H1 (cell line): Measurements from ENCODE around the gene RPL39L. TPM values are rescaled to one million over a fixed set of nuclear protein-coding genes. Genes with fewer than 3 reads are reported as not detected.

ENCODE experiments used
- CTCF ChIA-PET: fragments of 300-600 bp; sonication (Branson Sonifier 250); formaldehyde crosslinking; loops from one replicate; lab custom pipeline; 2021; ENCODE audit not compliant: partially characterized antibody; lab: Charles Lee
- POLR2A ChIA-PET: fragments of 300-600 bp; sonication (Branson Sonifier 250); formaldehyde crosslinking; loops from one replicate; lab custom pipeline; 2021; ENCODE audit warnings: inconsistent platforms; ENCODE audit not compliant: partially characterized antibody; lab: Charles Lee
- DNase-seq, 2 experiments: peaks; one replicate each; pipeline versions ENCODE4 v3.0.0 to v3.0.0-alpha.2; 2010 to 2022; ENCODE audit warnings: low spot score in 2 of 2, low read depth in 1 of 2, mixed read lengths in 1 of 2
- FAIRE-seq: peaks from 2 replicates; lab custom pipeline; 2011; peaks lifted over from hg19 to GRCh38; lab: Jason Lieb, UNC
- H2AFZ ChIP-seq: 2 replicates; pipeline ENCODE4 v1.8.1; 2012; ENCODE audit warnings: low read length, inconsistent platforms
- H2AK5ac ChIP-seq: 2 replicates; pipeline ENCODE4 v1.6.1; 2013; ENCODE audit warnings: low read depth, low read length
- H2BK120ac ChIP-seq: replicated peaks from 2 replicates; pipeline ENCODE3; 2013; ENCODE audit warnings: low read depth, low read length, inconsistent platforms
- H2BK12ac ChIP-seq: 2 replicates; pipeline ENCODE4 v1.6.1; 2013; ENCODE audit warnings: low read depth, low read length
- H2BK15ac ChIP-seq: 2 replicates; pipeline ENCODE4 v1.6.1; 2013; ENCODE audit warnings: low read length
- H2BK20ac ChIP-seq: 2 replicates; pipeline ENCODE4 v1.6.1; 2013; ENCODE audit warnings: low read length
- H2BK5ac ChIP-seq: 2 replicates; pipeline ENCODE4 v1.6.1; 2013; ENCODE audit warnings: low read depth, low read length
- H3K14ac ChIP-seq: 2 replicates; pipeline ENCODE4 v1.6.1; 2013; ENCODE audit warnings: inconsistent platforms; ENCODE audit not compliant: insufficient read length
- H3K18ac ChIP-seq: 2 replicates; pipeline ENCODE4 v1.6.1; 2013; ENCODE audit warnings: low read length; ENCODE audit errors: extremely low read depth
- H3K23ac ChIP-seq: 2 replicates; pipeline ENCODE4 v1.6.1; 2013; ENCODE audit warnings: inconsistent platforms; ENCODE audit not compliant: insufficient read length
- H3K23me2 ChIP-seq: 2 replicates; pipeline ENCODE4 v1.6.1; 2013; ENCODE audit warnings: low read depth, low read length
- H3K27ac ChIP-seq: 2 replicates; pipeline ENCODE4 v1.6.1; 2011; ENCODE audit warnings: low read depth, low read length, inconsistent platforms
- H3K27me3 ChIP-seq, 4 experiments: replicated peaks in 1 of 4; 1 replicate in 1 of 4; 2 replicates in 3 of 4; pipeline versions ENCODE4 v1.6.1 to v1.8.1; 2011 to 2013; ENCODE audit warnings: low read length in 3 of 4, mild to moderate bottlenecking in 3 of 4, inconsistent platforms in 2 of 4, mixed read lengths in 2 of 4, moderate library complexity in 1 of 4; ENCODE audit not compliant: control insufficient read depth in 3 of 4, insufficient read depth in 3 of 4; ENCODE audit errors: extremely low read depth in 1 of 4
- H3K36me3 ChIP-seq, 4 experiments: 2 replicates each; pipeline versions ENCODE4 v1.6.1 to v1.8.1; 2011 to 2013; ENCODE audit warnings: mild to moderate bottlenecking in 4 of 4, low read length in 3 of 4, moderate library complexity in 2 of 4, control low read depth in 1 of 4, inconsistent platforms in 1 of 4; ENCODE audit not compliant: insufficient read depth in 4 of 4, control insufficient read depth in 2 of 4
- H3K4ac ChIP-seq: replicated peaks from 2 replicates; pipeline ENCODE3; 2013; ENCODE audit warnings: low read length, low read depth, mixed read lengths, inconsistent platforms; ENCODE audit not compliant: insufficient read length
- H3K4me1 ChIP-seq, 4 experiments: replicated peaks in 1 of 4; 1 replicate in 1 of 4; 2 replicates in 3 of 4; pipeline versions ENCODE4 v1.6.1 to v1.8.1; 2011 to 2013; ENCODE audit warnings: low read length in 3 of 4, inconsistent platforms in 2 of 4, mixed read lengths in 1 of 4; ENCODE audit not compliant: insufficient read depth in 4 of 4, control insufficient read depth in 3 of 4
- H3K4me2 ChIP-seq, 2 experiments: 2 replicates each; pipeline versions ENCODE4 v1.6.1 to v1.8.1; 2011 to 2013; ENCODE audit warnings: low read depth in 2 of 2, low read length in 2 of 2, control low read depth in 1 of 2, inconsistent platforms in 1 of 2, mild to moderate bottlenecking in 1 of 2; ENCODE audit not compliant: insufficient read depth in 1 of 2
- H3K4me3 ChIP-seq, 4 experiments: fragments of 200-600, 300-600 bp in 1 of 4; sonication (generic), shearing (Covaris generic), sonication (Bioruptor Twin) in 1 of 4; 2 replicates each; pipeline versions ENCODE4 v1.5.1 to v1.8.1; 2011 to 2016; ENCODE audit warnings: low read length in 4 of 4, low read depth in 3 of 4, control low read depth in 2 of 4, inconsistent platforms in 2 of 4, mild to moderate bottlenecking in 2 of 4, mixed read lengths in 1 of 4, moderate library complexity in 1 of 4; ENCODE audit not compliant: insufficient read depth in 2 of 4; ENCODE audit errors: extremely low read depth in 1 of 4
- H3K56ac ChIP-seq: replicated peaks from 2 replicates; pipeline ENCODE3; 2013; ENCODE audit warnings: low read depth, mild to moderate bottlenecking, mixed read lengths, low read length, inconsistent platforms; ENCODE audit not compliant: insufficient read length
- H3K79me1 ChIP-seq: 2 replicates; pipeline ENCODE4 v1.6.1; 2013; ENCODE audit warnings: low read depth, low read length, control low read depth
- H3K79me2 ChIP-seq, 2 experiments: 2 replicates each; pipeline versions ENCODE4 v1.6.1 to v1.8.1; 2012 to 2013; ENCODE audit warnings: low read length in 2 of 2, mild to moderate bottlenecking in 2 of 2, inconsistent platforms in 1 of 2; ENCODE audit not compliant: insufficient read depth in 2 of 2, control insufficient read depth in 1 of 2
- H3K9ac ChIP-seq, 4 experiments: replicated peaks in 1 of 4; 1 replicate in 1 of 4; 2 replicates in 3 of 4; pipeline versions ENCODE4 v1.6.1 to v1.8.1; 2011 to 2013; ENCODE audit warnings: low read depth in 3 of 4, low read length in 3 of 4, control low read depth in 2 of 4, mild to moderate bottlenecking in 2 of 4, moderate library complexity in 2 of 4, inconsistent platforms in 1 of 4; ENCODE audit errors: extremely low read depth in 1 of 4
- H3K9me3 ChIP-seq, 2 experiments: 2 replicates each; pipeline versions ENCODE4 v1.6.1 to v1.8.1; 2012 to 2013; ENCODE audit warnings: mild to moderate bottlenecking in 2 of 2, moderate library complexity in 2 of 2, control low read depth in 1 of 2, inconsistent platforms in 1 of 2, low read depth in 1 of 2, low read length in 1 of 2, mixed read lengths in 1 of 2; ENCODE audit not compliant: insufficient read depth in 2 of 2
- H4K20me1 ChIP-seq, 2 experiments: replicated peaks in 1 of 2; 2 replicates each; pipeline versions ENCODE3 to v1.8.1; 2011 to 2013; ENCODE audit warnings: inconsistent platforms in 2 of 2, low read length in 2 of 2, mild to moderate bottlenecking in 1 of 2; ENCODE audit not compliant: insufficient read depth in 2 of 2, control insufficient read depth in 1 of 2
- H4K5ac ChIP-seq: 2 replicates; pipeline ENCODE4 v1.6.1; 2013; ENCODE audit warnings: low read length, low read depth, mixed read lengths, inconsistent platforms; ENCODE audit not compliant: insufficient read length
- H4K8ac ChIP-seq: 2 replicates; pipeline ENCODE4 v1.8.0; 2013; ENCODE audit warnings: mild to moderate bottlenecking, moderate library complexity, low read length, inconsistent platforms; ENCODE audit not compliant: insufficient read depth; ENCODE audit errors: extremely low read depth
- H4K91ac ChIP-seq: replicated peaks from 2 replicates; pipeline ENCODE3; 2013; ENCODE audit warnings: low read length, mixed read lengths, inconsistent platforms; ENCODE audit not compliant: insufficient read length
- EGR1 ChIP-seq: IDR thresholded peaks from 2 replicates; pipeline ENCODE4 v1.6.1; 2011; ENCODE audit warnings: low read depth, low read length, borderline replicate concordance
- RAD21 ChIP-seq, 2 experiments: IDR thresholded peaks in 1 of 2; conservative IDR thresholded peaks in 1 of 2; 2 replicates each; pipeline ENCODE4 v1.6.1; 2011; ENCODE audit warnings: low read depth in 2 of 2, low read length in 2 of 2, improper control_type of control experiment in 1 of 2, inconsistent platforms in 1 of 2, mild to moderate bottlenecking in 1 of 2, moderate library complexity in 1 of 2
- WGBS, 2 experiments: shearing (Covaris generic) in 1 of 2; methylation state at CpG; one replicate each; pipeline versions ENCODE4 v1.1.6 to v1.1.7; 2013 to 2015; ENCODE audit warnings: low lambda C conversion rate in 2 of 2, mixed read lengths in 2 of 2, inconsistent platforms in 1 of 2, low coverage in 1 of 2, missing lambda C conversion rate in 1 of 2; ENCODE audit not compliant: insufficient replicate concordance in 2 of 2, insufficient coverage in 1 of 2, insufficient read length in 1 of 2; ENCODE audit errors: extremely low coverage in 1 of 2, missing lambda C conversion rate in 1 of 2; 5-methylcytosine and 5-hydroxymethylcytosine counted together
- polyA plus RNA-seq, 7 experiments: library from polyadenylated mRNA; depleted of rRNA in 3 of 7; stranded (reverse) in 5 of 7; unstranded in 2 of 7; fragments of >200 nt in 5 of 7; fragments of 200-250 nt in 2 of 7; gene quantifications; 1 replicate in 5 of 7; 2 replicates in 1 of 7; 4 replicates in 1 of 7; pipeline versions ENCODE4 v1.2.1 to v1.2.3, GENCODE V29; 2011 to 2013; ENCODE audit warnings: missing spikeins in 2 of 7, mixed read lengths in 2 of 7
- total RNA-seq: library from RNA; stranded (reverse); fragmentation: NEBNext Ultra II Directional; extraction: Animal tissue kit (Norgen Biotek cat#: 25700); gene quantifications from 2 replicates; pipeline ENCODE4 v1.2.1, GENCODE V29; 2021

The RPL39L gene
- total and polyA plus RNA-seq, 2 of the 8 experiments (the other 6 are each of a cell fraction or from before 2014, with no cell fraction given): 51.8 to 67.7 TPM

- H3K79me2 ChIP-seq: peaks cover 0 to 4% of the 10 kb centered on the region in 2 experiments; a peak in 2 of 4 replicates
- DNase-seq (no peak), FAIRE-seq (no peak)
- WGBS, 2 experiments: 27% methylated on average over 3 of the region's 3 CpGs; no CpG with 5 or more reads in 1 of the 2 experiments
- ChIA-PET POLR2A (interaction anchor here (0.9 to 2.3 kb wide), 7 partner anchors 10 to 357 kb away, joined by 3 to 9 read pairs (median 5); partner anchors contain the start of gene EIF4A2), CTCF (interaction anchor here (0.5 to 9.3 kb wide), 35 partner anchors 10 to 1656 kb away, joined by 3 to 95 read pairs (median 3); partner anchors contain the start of gene RTP1)
- H3K36me3 ChIP-seq: peaks cover 0 to 25% (median 7%) of the 10 kb centered on the region in 4 experiments; a peak in 3 of 8 replicates
- H3K9ac ChIP-seq: no peak overlapping the region
- peak overlapping the region in 3 of 4 experiments; percentile 50 to 72 (median 68); a peak in 6 of 8 replicates for H3K4me3 ChIP-seq
- H3K4ac ChIP-seq: no peak overlapping the region
- no peak overlapping the region for H2BK5ac ChIP-seq
- H3K23ac ChIP-seq: no peak overlapping the region
- no peak overlapping the region for H3K27ac ChIP-seq
- H3K4me1 ChIP-seq: peaks cover 0 to 3% (median 0%) of the 10 kb centered on the region in 4 experiments; a peak in 2 of 7 replicates
- H4K20me1 ChIP-seq: no peaks in the 10 kb centered on the region
- H4K5ac ChIP-seq: no peak overlapping the region
- peaks cover 2% of the 10 kb centered on the region; the same call in 1 of the 2 replicates for H3K23me2 ChIP-seq
- no peak overlapping the region for H2AFZ ChIP-seq
- peaks cover 3 to 12% of the 10 kb centered on the region in 2 experiments for H3K9me3 ChIP-seq
- no peak overlapping the region for H2AK5ac ChIP-seq
- no peak overlapping the region for H2BK15ac ChIP-seq
- H3K27me3 ChIP-seq: no peaks in the 10 kb centered on the region
- H2BK120ac ChIP-seq: no peak overlapping the region
- TF ChIP-seq EGR1: 0 out of 2 replicates have a peak, but pooled peaks have one; percentile 30
- TF ChIP-seq RAD21 (IDR thresholded peaks at IDR 0.05 in 1 of 2, conservative IDR thresholded peaks at IDR 0.05 in 1 of 2; ENCODE audit: low read depth in 2 of 2, low read length in 2 of 2): no peak
- H2BK12ac ChIP-seq: no peak overlapping the region
- H3K56ac ChIP-seq: no peak overlapping the region
- H3K14ac ChIP-seq: no peak overlapping the region
- no peak overlapping the region for H4K8ac ChIP-seq
- no peak overlapping the region for H2BK20ac ChIP-seq
- 0 out of 2 replicates have a peak, but pooled peaks cover 2% of the 10 kb centered on the region for H3K79me1 ChIP-seq
- H3K4me2 ChIP-seq: peak overlapping the region; percentile 49 to 78; a peak in 2 of 4 replicates
- no peak overlapping the region for H3K18ac ChIP-seq
- no peak overlapping the region for H4K91ac ChIP-seq
These were observed 578 bp upstream of the RPL39L start for GRCh38 chr3:187139895-187140253.
